COR-L47 (cell line): ENCODE data around the gene ZNF446.
"Not testable (repeated sequence)": the region's sequence is repeated elsewhere in the genome, so short reads cannot be mapped to it uniquely, and the experiment has no call there.

Experiments used
- DNase-seq: peaks from one replicate; lab custom pipeline; 2025; lab: John Stamatoyannopoulos, UW

ZNF446 gene

DNA sequence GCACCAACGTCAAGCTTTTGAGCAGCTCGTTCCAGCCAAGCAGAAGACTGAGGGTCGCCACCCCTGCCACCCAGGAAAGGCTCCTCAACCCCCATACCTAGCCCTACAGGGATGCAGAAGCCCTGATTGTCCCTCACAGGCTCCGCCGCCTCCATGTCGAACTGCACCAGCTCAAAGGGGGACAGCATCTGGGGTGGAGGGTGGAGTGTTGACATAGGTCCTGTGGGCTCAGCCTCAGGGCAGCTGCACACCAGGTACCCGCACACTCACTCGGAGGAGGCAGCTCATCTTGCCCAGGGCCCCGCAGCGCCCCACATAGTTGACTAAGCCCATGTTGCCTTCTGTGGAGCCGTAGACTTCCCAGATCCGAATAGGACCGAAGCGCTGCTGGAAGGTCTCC, 24.1 kb downstream of the ZNF446 start:
- no peak for DNase-seq

DNA sequence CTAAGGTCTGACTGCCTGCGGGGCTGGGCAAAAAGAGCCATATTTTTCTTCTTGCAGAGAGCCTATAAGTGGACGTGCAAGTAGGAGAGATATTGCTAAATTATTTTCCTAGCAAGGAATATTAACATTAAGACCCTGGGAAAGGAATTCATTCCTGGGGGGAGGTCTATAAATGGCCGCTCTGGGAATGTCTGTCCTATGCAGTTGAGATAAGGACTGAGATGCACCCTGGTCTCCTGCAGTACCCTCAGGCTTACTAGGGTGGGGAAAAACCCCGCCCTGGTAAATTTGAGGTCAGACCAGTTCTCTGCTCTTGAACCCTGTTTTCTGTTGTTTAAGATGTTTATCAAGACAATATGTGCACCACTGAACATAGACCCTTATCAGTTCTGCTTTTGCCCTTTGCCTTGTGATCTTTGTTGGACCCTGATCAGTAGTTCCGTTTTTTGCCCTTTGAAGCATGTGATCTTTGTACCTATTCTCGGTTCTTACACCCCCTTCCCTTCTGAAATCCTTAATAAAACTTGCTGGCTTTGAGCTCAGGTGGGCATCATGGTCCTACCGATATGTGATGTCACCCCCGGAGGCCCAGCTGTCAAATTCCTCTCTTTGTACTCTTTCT, 31.6 kb downstream of the ZNF446 start:
- DNase-seq, result not testable (repeated sequence)

DNA sequence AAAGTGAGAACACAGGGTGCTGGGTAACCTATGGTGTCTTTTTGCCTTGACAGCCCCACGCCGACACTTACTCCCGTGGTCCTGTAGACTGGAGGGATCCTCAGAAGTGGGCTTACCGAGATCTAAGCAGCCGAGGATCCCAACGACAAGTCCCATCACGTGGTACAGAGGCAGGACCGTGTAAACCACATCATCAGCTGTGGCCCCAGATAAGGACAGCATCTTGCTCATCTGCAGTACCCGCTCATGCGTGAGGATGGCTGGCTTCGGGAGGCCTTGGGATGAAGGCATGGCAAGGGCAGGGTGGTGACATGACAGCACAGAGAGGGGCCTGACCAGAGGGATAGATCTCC, 33.6 kb downstream of the ZNF446 start:
- DNase-seq, result no peak

DNA sequence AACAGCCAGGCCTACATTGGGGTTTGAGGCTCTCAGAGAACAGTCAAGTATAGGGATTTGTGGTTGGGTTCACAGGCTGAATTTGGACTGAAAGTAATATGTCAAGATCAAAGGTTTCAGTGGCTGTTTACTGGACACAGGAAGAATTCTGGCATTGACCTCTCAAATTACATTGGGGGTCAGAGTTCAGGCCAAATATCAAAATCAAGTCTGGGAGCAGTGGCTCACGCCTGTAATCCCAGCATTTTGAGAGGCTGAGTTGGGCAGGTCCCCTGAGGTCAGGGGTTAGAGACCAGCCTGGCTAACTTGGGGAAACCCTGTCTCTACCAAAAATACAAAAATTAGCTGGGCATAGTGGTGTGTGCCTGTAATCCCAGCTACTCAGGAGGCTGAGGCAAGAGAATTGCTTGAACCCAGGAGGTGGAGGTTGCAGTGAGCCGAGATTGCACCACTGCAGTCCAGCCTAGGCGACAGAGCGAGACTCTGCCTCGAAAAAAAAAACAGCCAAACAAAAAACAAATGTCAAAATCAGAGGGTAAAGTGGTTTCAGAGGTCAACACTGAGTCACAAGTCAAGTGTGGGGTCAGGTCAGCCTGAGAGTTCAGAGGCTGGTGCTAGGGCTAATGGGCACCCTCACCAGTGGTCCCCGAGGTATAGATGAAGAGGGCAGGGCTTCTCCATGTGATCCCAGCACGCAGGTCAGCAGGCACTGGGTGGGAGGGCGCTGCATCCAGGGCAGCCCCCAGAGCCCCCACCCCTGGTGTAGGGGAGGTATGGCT, 34.1 kb downstream of the ZNF446 start:
- no peak for DNase-seq

DNA sequence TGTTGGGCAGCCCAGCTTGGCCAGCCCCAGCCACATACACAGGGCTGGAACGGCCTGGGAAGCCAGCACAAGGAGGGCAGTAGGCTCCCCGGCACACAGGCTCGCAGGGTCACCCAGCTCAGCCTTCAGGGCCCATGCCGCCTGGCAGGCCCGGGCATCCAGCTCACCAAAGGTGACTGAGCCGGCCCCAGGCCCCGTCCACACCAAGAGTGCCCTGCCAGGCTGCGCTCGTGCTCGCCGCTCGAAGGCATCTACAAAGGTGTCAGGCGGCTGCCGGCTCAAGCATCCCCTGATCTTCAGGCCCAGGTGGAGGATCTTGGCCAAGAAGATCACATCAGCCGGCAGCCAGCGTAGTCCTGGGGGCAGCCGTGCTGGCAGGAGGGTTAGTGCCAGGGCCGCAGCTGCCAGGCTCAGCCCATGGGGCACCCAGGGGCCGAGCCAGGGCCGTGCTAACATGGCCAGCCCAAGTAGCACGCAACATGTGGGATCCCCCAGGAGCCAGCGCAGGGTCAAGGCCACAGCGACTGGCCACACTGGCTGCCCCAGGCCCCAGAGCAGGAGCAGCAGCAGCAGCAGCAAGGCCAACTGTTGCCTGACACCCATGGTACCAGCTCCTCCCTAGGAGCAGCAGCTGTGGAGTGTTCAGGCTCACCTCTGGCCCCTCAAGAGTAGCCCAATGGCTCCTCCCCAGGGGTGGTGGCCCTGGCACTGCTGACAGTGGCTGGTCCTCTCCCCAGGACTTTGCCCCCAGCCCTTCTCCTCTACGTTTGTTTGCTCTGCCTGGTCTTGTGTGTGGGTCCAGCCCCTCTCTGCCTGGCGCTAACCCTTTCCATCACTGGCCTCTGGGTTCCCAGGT, 35.4 kb downstream of the ZNF446 start, which contains the start of gene SLC27A5:
TSS of gene SLC27A5 (minus strand) at position 640 of the 856 bp plus-strand sequence. CDS start at position 603, 37 bp downstream.
- no peak for DNase-seq

DNA sequence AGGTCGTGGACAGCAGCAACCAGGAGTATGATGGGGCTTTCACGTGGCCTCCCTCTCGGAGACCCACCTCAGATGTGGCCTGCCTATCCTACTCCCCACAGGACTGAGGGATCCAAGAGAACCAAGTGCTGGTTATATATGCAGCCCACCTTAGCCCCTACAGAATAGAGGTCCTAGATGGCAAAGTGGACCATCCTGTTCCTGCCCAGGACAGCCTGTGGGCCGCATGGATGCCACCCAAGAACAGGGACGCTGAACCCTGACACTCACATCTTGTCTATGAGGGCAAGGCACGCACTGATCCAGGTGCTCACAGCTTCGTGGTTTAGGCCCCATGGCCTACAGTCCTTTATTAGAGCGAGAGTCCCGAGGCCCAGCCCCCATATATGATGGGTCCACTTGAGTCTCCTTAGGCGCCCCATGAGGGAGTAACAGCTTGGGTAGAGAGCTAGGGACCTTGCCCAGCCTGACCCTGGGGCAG, 37.1 kb downstream of the ZNF446 start:
- DNase-seq, result no peak

DNA sequence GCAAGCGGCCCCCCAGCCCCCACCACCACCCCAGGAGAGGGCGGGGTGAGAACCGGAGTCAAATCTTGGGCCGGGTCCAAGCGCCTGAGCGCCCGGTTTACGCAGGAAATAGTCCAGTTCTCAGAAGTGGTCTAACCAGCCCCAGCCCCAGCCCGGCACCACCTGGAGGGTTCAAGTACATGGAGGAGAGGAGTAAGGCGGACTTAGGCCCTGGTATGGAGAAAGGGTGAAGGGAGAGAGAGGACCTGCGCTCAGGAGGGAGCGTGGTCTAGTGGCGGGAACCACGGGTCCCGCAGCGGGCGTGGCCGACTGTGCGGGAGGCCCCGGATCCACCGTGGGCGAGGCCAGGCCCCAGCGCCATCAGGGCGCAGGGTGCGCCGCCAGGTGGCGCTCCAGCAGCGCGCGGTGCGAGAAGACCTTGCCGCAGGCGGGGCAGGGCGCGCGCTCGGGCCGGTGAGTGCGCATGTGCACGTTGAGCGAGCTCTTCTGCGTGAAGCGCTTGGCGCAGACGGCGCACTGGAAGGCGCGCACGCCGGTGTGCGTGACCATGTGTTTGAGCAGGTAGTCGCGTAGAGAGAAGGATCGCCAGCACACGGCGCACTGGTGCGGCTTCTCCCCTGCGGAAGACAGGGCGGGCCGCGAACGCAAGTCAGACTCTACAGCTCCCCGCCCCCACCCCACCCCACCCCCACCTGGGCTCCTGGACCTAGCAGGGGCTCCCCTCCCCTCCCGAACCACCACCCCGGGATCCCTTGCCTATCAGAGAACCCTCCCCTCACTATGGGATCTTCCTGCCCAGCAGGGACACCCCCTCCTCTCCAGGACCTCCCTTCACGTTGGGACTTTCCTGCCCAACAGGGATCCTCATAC, 37.8 kb downstream of the ZNF446 start:
- DNase-seq, result peak; percentile 94

DNA sequence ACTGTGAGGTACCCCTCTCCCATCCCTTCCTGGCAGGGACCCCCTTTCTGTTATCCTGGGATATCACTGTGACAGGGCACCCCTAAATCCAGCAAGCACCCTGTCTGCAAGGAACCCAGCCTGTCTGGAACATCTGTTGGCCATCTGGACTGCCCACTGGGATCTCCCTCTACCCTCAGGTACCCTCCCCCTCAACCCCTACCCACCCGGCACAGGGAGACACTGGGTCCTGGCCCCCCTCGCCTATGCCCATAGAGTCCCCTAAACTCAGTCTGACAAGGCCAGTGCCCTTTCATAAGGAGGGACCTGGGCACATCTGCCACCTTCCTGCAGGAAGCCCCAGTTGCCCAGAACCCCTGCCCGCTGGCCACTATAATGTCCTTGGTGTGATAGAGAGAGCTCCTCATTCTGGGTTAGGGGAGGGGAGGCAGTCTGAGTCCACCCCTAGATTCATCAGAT, 38.4 kb downstream of the ZNF446 start:
- no peak for DNase-seq

DNA sequence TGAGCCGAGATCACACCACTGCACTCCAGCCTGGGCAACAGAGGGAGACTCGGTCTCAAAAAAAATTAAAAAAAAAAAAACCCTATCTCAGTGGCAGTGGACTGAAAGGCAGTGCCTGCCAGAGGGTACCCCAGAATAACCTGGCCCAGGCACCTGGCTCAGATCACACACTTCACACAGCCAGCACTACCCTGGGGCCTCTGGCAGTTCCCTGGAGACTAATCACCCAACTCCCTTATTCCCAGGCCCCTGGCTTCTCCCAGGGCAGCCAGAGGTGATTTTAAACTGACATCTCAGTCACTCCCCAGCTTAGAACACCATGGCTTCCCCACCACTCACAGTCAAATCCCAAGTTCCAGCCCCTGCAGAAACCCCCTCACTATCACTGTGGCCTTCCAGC, 39.1 kb downstream of the ZNF446 start:
- no peak for DNase-seq

DNA sequence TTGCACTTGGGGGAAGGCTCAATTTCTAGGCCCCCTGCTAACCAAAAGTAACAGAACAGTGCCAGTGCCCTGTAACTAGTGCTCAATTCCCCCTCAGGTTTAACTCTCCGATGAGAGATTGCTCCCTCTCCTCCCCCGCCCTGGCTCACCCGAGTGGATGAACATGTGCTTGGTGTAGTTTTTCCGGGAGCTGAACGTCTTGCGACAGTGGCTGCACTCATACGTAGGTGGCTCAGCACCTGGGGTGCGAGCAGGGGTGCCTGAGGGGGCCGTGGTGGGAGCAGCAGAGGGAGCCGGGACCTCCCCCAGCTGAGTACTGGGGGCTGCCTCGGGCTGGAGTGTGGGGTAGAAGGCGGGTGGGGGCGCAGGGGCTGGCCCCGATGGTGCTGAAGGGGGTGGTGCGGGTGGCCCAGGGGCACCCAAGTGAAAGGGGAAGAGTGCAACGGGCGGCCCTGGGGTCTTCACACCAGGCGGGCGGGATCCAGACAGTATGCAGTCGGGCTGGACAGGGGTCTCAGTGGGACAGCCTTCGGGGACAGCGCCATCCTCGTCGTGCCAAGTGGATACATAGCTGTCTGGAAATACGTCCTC, 40.2 kb downstream of the ZNF446 start:
- no peak for DNase-seq

DNA sequence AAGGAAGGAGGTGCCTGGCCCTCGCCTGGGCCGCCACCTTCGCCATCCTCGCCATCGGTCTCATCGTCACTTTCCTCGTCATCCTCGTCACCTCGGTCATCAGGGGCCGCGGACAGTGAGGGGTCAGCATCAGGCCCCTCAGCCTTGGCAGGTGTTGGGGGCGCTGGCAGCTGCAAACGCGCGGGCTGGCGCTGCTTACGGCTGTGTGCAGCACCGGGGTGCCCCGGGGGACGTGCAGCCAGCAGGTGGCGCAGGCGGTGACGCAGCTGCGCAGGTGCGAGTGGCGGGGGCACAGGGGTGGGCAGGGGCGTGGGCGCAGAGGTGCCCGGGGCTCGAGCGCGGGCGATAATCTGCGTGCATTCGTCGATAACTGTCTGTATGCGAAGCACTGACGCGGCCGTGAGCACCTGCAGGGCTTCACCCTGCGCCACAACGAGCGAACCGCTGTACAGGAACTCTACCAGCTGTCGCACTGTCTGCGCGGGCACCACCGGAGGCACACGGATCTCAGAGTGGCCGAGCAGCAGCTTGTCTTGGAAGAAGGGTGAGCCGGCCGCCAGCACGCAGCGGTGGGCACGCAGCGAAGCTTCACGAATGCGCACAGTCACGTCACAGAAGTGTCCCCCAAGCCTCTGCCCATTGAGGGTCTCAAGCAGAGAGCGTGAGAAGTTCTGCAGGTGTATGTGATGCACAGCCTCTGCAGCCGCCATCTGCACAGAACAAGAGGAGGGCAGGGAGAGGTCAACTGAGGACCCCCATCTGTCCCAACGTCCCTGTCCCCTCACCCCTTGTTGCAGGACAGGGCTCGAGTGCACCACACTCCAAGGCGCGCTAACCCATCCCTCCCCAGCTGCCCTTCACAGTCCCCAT, 41.0 kb downstream of the ZNF446 start:
- DNase-seq, result no peak

DNA sequence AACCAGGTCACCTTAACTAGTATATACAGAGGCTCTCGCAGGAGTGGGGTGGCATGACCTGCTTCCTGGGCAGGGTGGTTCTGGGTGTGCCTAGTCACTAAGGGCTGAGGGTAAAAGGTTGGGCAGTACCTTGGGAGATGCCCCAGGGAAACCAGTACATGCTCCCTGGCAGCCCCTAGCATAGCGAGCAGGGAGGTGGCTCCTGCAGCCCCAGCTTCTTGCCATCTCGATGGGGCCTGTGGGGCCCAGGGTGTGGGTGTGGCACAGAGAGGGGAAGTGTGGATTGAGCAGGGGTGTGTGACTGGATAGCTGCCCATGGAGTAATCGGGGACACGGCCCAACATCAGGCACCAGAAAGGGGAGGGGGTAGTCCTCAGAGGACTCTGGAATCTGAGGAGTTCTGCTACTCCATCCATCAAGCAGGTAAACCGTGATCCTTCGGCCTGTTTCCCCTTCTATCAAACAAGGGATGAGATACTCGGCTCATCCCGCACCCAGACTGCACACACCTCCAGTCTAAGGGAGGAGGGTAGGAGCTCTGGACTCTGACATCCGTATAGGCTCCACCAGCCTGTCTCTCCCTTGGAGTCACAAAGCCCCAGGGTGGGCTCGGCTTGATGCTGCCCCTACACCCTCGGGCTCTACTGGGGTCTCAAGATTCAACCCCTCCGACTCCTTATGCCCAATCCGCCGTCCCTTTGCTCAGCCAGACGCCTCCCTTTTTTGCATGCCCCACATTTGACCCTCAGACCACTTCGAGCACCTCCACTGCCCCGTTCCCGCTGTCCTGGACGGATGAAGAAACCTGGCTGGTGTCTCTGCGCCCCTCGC, 42.3 kb downstream of the ZNF446 start:
- DNase-seq, result no peak

DNA sequence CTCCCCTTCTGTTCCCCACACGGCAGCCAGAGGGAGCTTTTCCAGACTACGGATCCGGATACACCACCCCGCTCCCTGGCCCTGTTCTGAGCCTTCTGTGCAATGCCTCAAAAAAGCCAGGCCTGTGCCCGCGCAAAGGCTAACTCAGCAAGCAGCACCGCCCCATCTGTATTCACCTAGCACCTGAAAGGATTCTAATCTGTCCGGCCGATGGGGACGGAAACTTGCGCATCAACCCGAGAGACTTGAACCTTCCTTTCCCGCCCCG, 42.9 kb downstream of the ZNF446 start:
- DNase-seq, result peak; percentile 70

DNA sequence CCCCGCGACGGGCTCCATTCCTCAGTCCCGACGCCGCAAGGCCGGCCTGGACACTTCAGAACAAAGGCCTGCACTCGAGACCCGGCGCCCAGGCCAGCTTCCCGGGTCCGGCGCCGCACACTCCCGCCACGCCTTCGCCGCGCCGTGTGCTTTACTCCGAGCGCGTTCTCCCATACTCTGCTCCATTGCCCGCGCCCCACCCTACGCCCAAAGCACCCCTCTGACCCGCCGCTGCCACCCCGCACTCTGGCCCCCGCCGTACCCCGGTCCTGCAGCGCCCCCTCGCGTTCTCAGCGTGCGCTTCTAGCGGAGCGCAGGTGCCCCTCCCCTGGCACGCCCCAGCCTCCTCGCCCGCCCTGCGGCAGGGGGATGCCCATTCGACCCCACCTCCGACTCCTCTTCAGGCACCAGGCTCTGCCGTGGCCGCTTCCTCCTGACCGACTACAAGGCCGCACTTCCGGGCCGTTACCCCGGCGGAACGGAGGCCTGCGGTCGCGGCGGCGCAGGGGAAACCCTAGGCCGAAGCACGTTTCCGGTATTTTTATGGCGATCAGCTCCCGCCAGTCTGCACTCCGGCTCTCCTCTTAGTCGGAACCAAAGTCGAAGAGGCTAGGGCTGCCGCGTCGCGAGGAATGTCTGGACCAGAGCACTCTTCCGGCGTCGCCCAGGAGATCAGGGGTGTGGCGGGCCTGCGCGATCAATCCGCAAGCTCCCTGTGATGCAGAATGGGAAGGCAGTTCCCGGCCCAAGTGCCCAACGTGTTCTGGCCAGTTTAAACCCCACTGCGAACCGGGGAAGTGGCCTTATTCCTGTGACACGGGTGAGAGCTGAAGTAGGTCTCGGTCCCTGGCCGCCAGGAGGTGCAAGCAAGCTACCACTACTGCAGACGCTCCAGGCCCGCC, 43.5 kb downstream of the ZNF446 start, which contains the start of gene ZBTB45:
TSS of gene ZBTB45 (minus strand) at position 456 of the 902 bp plus-strand sequence. CDS start 2,137 bp downstream, outside the sequence.
- DNase-seq, result peak; percentile 96

DNA sequence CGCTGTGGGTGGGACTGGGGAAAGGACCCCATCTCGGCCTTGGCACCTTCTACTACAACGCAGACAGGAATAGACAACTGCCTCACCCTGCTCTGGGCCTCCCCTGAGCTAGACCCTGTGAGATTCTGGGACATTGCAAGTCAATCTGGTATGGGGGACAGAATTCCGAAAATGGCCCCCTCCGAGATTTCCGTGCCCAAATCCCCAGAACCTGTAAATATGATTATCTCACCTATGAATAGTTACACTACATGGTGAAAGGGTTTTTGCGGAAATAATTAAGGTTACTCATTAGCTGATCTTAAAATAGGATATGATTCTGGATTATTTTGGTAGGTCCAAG, 44.1 kb downstream of the ZNF446 start:
- DNase-seq, result no peak

DNA sequence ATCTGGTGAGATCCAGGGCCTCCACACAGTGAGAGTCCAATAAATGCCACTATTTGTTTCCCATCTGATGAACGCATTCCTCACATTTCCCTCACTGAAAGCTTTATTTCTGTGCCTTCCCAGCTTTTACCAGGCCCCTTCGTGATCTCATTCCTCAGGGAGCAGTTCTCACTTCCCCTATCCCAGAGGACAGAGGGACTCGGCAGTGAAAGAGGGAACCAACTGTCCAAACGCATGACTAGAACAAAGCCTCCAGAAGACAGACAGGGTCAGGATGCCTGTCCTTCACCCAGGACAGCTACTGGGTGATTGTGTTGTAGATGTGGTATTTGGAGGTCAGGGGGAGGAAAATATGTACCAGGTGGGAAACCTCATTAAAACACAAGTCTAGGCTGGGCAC, 45.5 kb downstream of the ZNF446 start:
- no peak for DNase-seq

DNA sequence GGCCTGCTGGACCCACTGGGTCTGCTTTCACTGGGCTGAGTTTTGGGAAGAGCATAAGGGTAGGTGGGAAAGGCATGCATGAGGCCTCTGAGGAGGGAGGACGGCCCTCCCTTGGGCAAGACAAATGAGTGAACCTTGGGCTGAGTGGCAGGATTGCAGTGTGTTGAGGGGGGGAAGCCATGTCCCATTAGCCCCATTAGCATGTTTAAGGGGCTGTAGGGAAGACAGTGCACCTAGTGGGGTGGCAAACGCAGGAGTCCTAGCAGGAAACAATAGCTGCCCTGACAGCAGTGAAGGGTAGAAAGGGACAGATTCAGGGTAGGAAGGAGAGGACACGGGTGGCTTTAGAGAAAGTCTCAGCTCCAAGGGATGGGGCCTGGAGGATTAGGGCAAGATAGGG, 46.6 kb downstream of the ZNF446 start:
- no peak for DNase-seq

DNA sequence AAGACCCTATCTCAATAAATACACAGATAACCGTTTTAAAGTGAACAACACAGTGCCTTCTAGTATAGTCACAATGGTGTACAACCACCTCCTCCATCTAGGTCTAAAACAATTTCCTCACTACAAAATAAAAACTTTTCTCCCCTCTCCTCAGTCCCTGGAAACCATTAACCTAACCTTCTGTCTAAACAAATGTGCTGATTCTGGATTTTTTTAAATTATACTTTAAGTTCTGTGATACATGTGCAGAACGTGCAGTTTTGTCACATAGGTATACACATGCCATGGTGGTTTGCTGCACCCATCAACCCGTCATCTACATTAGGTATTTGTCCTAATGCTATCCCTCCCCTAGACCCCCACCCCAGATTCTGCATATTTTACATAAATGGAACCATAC, 53.3 kb downstream of the ZNF446 start:
- no peak for DNase-seq
